GM19025 (cell line): ENCODE data around the gene NKX2-4.
"Not testable (repeated sequence)": the region's sequence is repeated elsewhere in the genome, so short reads cannot be mapped to it uniquely, and the experiment has no call there.

Source experiments
- ATAC-seq: cut with Tn5 transposase; IDR thresholded peaks from one replicate; pipeline ENCODE4 v1.9.1; 2021; ENCODE audit warnings: mild to moderate bottlenecking, low read depth, moderate library complexity; ENCODE audit not compliant: unreplicated experiment

The NKX2-4 gene

GRCh38 chr20:21397341-21398108, at the start of gene NKX2-4:
Gene NKX2-4, minus strand, starts transcription at chr20:21397526. Its CDS starts 127 bp downstream, at chr20:21397399.
- no peak for ATAC-seq

GRCh38 chr20:21437816-21438215, 40.5 kb upstream of the NKX2-4 start:
- no peak for ATAC-seq

- ATAC-seq, result no peak
These were observed 39.9 kb upstream of the NKX2-4 start for GRCh38 chr20:21437248-21437647.

- ATAC-seq, result no peak
These were observed 38.9 kb upstream of the NKX2-4 start for GRCh38 chr20:21436205-21436604.

GRCh38 chr20:21435576-21435975, 38.2 kb upstream of the NKX2-4 start:
- ATAC-seq, result no peak

- no peak for ATAC-seq
These were observed 36.1 kb upstream of the NKX2-4 start for GRCh38 chr20:21433329-21433890.

- no peak for ATAC-seq
These were observed 35.6 kb upstream of the NKX2-4 start for GRCh38 chr20:21432911-21433310.

GRCh38 chr20:21430020-21430419, 32.7 kb upstream of the NKX2-4 start:
- no peak for ATAC-seq

- no peak for ATAC-seq
These were observed 27.5 kb upstream of the NKX2-4 start for GRCh38 chr20:21424846-21425245.

GRCh38 chr20:21423712-21424111, 26.4 kb upstream of the NKX2-4 start:
- ATAC-seq, result not testable (repeated sequence)

- ATAC-seq, result no peak
These were observed 24.4 kb upstream of the NKX2-4 start for GRCh38 chr20:21421601-21422236.

GRCh38 chr20:21419147-21419546, 21.8 kb upstream of the NKX2-4 start:
- not testable (repeated sequence) for ATAC-seq

GRCh38 chr20:21413996-21414395, 16.7 kb upstream of the NKX2-4 start:
- not testable (repeated sequence) for ATAC-seq

- no peak for ATAC-seq
These were observed 14.4 kb upstream of the NKX2-4 start for GRCh38 chr20:21411725-21412124.

GRCh38 chr20:21399005-21399475, 1.7 kb upstream of the NKX2-4 start:
- ATAC-seq, result no peak

GRCh38 chr20:21398109-21399004, 1.0 kb upstream of the NKX2-4 start:
- no peak for ATAC-seq

- ATAC-seq, result no peak
These were observed 556 bp downstream of the NKX2-4 start for GRCh38 chr20:21396599-21397340.

- ATAC-seq, result no peak
These were observed 1.4 kb downstream of the NKX2-4 start for GRCh38 chr20:21395666-21396598.
